SKM-1 treated with dmso at 0.1 percent for 144 hours (cell line): ENCODE data around the gene KBTBD12.

Experiments
- DNase-seq: peaks from one replicate; lab custom pipeline; 2025; ENCODE audit not compliant: unreplicated experiment; lab: John Stamatoyannopoulos, UW

Gene KBTBD12

DNA sequence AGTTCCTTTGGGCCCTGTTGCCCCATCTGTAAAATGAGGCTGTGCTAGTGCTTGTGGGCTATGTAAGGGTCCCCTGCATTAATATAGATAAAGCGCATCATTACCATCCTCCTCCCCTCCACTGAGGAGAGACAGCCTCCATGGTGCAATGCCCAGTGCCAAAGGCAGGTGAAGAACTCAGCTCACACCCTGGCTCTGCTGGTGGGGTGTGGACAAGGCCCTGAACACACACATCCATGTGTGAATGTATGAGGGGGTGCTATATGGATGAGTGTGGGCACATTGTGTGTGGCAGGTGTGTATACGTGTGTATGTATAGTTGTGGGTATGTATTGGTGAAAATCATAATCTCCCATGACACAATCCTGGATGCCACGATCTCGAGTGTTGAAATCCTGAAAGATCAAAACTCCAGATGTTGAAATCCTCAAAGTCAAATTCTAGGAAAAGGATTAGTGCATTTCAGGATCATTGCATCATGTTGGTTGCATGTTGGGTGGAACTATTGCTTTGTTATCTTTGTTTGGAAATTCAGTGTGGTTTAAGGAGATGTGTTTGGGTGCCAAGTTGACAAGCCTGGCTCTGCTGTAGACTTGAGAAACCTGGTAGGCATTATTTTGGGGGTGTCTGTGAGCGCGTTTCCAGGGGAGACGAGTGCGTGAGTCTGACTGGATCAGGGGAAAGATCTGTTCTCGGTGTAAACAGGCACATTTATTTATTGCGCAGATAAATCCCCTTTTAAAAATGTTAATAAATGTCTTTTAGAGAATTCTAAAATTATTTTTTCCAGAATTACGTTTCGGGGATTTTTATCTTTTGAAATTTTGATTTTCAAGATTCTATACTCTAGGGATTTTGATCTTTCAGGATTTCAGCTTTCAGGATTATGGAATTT, 95.2 kb downstream of the KBTBD12 start:
- DNase-seq, result no peak

DNA sequence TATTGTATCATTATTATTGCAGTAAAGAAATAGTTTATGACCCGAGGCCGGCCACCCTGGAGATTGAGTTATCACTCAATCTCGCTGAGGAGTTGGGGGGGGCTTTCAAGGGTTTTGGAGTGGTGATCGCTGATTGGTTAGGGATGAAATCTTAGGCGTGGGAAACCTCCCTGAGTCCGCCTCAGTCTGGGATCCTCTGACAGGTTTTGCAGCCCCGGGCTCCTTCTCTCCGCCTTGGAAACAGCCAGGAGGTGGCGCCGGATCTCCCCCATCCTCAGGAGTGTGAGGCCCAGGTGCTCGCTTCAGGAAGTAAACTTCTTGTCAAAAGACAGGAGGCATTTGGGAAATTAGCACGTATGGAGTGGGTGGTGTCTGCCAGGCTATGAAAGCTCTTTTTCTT, 96.1 kb downstream of the KBTBD12 start:
- DNase-seq, result no peak

DNA sequence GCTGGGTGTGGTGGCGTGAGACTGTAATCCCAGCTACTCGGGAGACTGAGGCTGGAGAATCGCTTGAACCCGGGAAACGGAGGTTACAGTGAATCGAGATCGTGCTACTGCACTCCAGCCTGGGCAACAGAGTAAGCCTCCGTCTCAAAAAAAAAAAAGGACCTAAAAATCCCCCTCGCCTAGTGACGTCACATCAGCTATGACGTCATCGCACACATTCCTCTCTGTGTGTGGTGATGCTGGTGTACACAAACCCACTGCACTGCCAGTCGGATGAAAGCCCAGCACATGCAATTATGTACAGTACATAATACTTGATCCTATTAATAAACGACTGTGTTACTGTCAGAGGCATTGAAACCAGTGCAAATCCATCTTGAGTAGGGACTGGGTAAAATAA, 97.0 kb downstream of the KBTBD12 start:
- no peak for DNase-seq

DNA sequence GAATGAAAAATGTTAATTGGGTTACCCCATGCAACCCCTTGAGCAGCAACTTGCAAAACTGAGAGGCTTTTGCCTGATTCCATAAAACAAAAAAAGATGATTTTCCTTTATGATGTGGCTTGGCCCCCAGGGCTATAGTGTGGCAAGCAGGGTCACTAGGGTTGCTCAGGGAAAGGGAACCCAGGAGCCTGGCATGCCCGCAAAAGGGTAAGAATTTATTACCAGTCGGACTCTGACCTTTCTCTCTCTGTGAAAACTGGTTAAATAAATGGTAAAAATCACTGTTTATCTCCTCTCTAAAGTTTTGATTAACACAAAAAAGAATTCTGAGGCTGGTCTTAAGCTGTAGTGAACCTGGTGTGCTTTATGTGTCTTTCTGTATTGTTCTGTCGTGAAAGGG, 99.5 kb downstream of the KBTBD12 start:
- DNase-seq, result no peak

DNA sequence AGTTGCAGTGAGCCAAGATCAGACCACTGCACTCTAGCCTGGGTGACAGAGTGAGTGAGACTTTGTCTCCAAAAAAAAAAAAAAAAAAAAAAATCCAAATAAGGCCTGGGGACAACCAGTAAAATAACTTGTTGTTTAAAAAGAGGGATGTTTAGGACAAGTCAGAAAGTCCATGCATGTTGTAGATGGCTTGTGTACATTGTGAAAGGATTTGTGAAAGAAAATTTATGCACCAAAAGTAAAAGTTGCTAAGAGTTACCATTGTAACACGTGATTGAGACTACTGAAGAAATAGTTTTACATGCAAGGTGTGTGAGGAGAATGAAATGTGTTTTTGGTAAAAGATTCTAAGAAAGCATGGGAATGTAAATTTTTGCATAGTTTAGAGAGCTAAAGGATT, 101.5 kb downstream of the KBTBD12 start:
- DNase-seq, result no peak

DNA sequence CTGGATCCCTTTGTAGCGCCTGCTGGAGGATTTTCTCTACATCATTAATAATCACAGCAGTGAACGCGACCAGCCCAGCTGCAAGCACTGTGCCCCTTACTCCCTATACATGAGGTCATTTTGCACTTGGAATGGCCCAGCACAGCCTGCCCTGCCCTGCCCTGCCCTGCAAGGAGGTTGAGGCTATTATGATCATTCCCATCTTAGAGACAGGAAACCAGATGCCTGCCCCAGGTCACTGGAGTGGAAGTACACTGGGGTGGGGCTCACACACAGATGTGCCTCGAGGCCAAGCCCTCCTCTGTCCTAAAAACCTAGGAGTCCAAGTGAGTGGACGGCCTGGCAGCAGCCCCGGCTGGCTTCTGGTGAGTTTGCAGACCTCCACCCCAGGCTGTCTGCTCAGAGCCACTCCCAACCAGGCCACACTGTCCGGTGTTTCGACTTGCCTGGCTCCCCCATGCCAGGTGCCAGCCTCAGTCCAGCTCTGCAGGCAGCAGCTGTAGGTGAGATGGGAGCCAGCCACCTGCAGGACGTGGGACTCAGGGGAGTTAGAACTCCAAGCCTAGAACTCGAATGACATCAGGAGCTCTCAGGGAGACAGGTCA, 106.8 kb downstream of the KBTBD12 start:
- DNase-seq, result no peak

DNA sequence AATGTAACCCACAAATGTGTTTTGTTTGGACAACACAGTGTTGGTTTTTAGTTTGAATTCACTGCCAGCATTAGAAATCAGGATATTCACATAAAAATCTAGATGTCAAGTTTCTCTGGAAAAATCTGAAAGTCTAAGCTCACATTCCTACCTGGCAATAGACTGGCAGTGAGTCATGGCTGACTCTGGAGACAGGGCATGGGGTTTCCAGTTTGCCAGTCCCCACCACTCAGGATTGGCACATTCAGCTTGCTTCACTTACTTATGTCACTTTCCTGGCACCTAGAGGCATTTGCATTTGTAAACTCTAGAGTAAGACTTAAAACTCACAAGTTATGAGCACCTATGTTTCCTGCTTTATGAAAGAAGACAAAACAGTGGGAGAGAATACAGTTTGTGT, 118.1 kb downstream of the KBTBD12 start:
- DNase-seq, result no peak

DNA sequence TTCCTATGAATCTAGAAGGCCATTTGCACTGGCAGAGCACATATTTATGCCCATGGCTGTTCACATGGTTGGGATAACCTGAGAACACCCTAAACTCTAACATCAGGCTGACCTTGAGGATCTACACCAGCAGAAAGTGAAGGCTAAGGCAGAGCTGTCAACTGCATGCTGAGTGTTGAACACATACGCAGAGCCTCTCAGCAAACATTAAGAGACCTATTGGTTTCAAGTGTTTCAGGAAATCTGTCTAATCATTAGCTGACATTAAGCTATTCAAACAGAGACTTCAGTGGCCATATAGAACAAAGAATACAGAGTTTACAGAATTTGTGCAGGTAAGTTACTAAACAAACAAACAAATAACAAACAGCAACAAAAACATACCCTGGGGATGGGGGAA, 121.1 kb downstream of the KBTBD12 start:
- DNase-seq, result no peak
